SK-N-SH (cell line): ENCODE data around the gene ARHGAP6. TPM values are rescaled to one million over a fixed set of nuclear protein-coding genes. Genes with fewer than 3 reads are reported as not detected.

ENCODE experiments used
- CTCF ChIA-PET: fragments of 300-600, 350-600 bp; formaldehyde crosslinking; extraction: SDS; loops from one replicate; lab custom pipeline; 2021; lab: Yijun Ruan, JAX
- POLR2A ChIA-PET: fragments of 350-600 bp; sonication (Branson Sonifier 250); formaldehyde crosslinking; extraction: SDS; loops from one replicate; lab custom pipeline; 2020; ENCODE audit warnings: antibody characterized with exemption, inconsistent platforms; lab: Yijun Ruan, JAX
- DNase-seq: peaks from one replicate; pipeline ENCODE4 v3.0.0; 2012
- H2AFZ ChIP-seq: fragments of 200-600 bp; sonication (generic); 2 replicates; pipeline ENCODE4 v1.8.1; 2016; ENCODE audit warnings: antibody characterized with exemption, mild to moderate bottlenecking, low read depth
- H3F3A ChIP-seq: fragments of 200-600 bp; sonication (generic); replicated peaks from 2 replicates; pipeline ENCODE3; 2016; ENCODE audit warnings: antibody characterized with exemption, mild to moderate bottlenecking; ENCODE audit not compliant: insufficient read depth
- H3K27ac ChIP-seq, 2 experiments: fragments of 200-500 bp in 1 of 2; fragments of 200-600 bp in 1 of 2; sonication (Bioruptor generic) in 1 of 2; sonication (generic), shearing (Covaris generic) in 1 of 2; 2 replicates each; pipeline versions ENCODE4 v1.5.1 to v1.6.1; 2014 to 2016; ENCODE audit warnings: low read depth in 2 of 2, inconsistent platforms in 1 of 2, low read length in 1 of 2, mild to moderate bottlenecking in 1 of 2, mixed read lengths in 1 of 2
- H3K27me3 ChIP-seq: fragments of 200-600 bp; sonication (generic), shearing (Covaris generic); 2 replicates; pipeline ENCODE4 v1.6.1; 2016; ENCODE audit warnings: mixed run types; ENCODE audit not compliant: insufficient read depth
- H3K36me3 ChIP-seq, 2 experiments: fragments of 200-500 bp in 1 of 2; fragments of 200-600 bp in 1 of 2; sonication (Bioruptor generic) in 1 of 2; sonication (generic) in 1 of 2; replicated peaks in 1 of 2; 2 replicates each; pipeline versions ENCODE3 to v1.5.1; 2014 to 2016; ENCODE audit warnings: low read length in 1 of 2, mild to moderate bottlenecking in 1 of 2; ENCODE audit not compliant: insufficient read depth in 2 of 2, control insufficient read depth in 1 of 2
- H3K4me1 ChIP-seq, 2 experiments: fragments of 200-500 bp in 1 of 2; fragments of 200-600 bp in 1 of 2; sonication (Bioruptor generic) in 1 of 2; sonication (generic), shearing (Covaris generic) in 1 of 2; 2 replicates each; pipeline versions ENCODE4 v1.5.1 to v1.6.1; 2014 to 2016; ENCODE audit warnings: low read depth in 1 of 2, low read length in 1 of 2, mixed run types in 1 of 2; ENCODE audit not compliant: insufficient read depth in 2 of 2, control insufficient read depth in 1 of 2
- H3K4me2 ChIP-seq: fragments of 200-600 bp; sonication (generic), shearing (Covaris generic); 2 replicates; pipeline ENCODE4 v1.6.1; 2017; ENCODE audit warnings: mixed run types
- H3K4me3 ChIP-seq, 2 experiments: fragments of 200-500 bp in 1 of 2; fragments of 200-600 bp in 1 of 2; sonication (Bioruptor generic) in 1 of 2; sonication (generic), shearing (Covaris generic) in 1 of 2; 2 replicates each; pipeline versions ENCODE4 v1.5.1 to v1.8.1; 2014 to 2016; ENCODE audit warnings: low read depth in 2 of 2, inconsistent platforms in 1 of 2, low read length in 1 of 2, mild to moderate bottlenecking in 1 of 2, mixed read lengths in 1 of 2, moderate library complexity in 1 of 2
- H3K79me2 ChIP-seq: fragments of 200-600 bp; sonication (generic); 2 replicates; pipeline ENCODE4 v1.8.1; 2017; ENCODE audit warnings: mild to moderate bottlenecking; ENCODE audit not compliant: insufficient read depth
- H3K9ac ChIP-seq: fragments of 200-600 bp; sonication (generic); 2 replicates; pipeline ENCODE4 v1.6.1; 2017; ENCODE audit warnings: mixed run types
- H3K9me2 ChIP-seq: fragments of 200-600 bp; sonication (generic); 2 replicates; pipeline ENCODE4 v1.6.1; 2017; ENCODE audit warnings: mixed run types
- H3K9me3 ChIP-seq: fragments of 200-600 bp; sonication (generic); 2 replicates; pipeline ENCODE4 v1.6.1; 2017; ENCODE audit warnings: mixed run types, mild to moderate bottlenecking, moderate library complexity
- H4K20me1 ChIP-seq: fragments of 200-600 bp; sonication (generic); 2 replicates; pipeline ENCODE4 v1.6.1; 2017; ENCODE audit warnings: mild to moderate bottlenecking, mixed run types; ENCODE audit not compliant: insufficient read depth
- CTCF ChIP-seq: fragments of 200-600 bp; sonication (generic); IDR thresholded peaks from 2 replicates; pipeline ENCODE4 v1.6.1; 2017; ENCODE audit warnings: antibody characterized with exemption, mild to moderate bottlenecking, moderate library complexity
- EP300 ChIP-seq, 2 experiments: IDR thresholded peaks; 2 replicates each; pipeline versions ENCODE4 v1.4.0 to v1.6.1; 2012; ENCODE audit warnings: borderline replicate concordance in 1 of 2, low read depth in 1 of 2, low read length in 1 of 2
- FOSL2 ChIP-seq: IDR thresholded peaks from 2 replicates; pipeline ENCODE4 v1.4.0; 2012; ENCODE audit warnings: low read depth, mild to moderate bottlenecking, moderate library complexity, borderline replicate concordance
- FOXJ3 ChIP-seq: sonication (generic); formaldehyde crosslinking; IDR thresholded peaks from 2 replicates; pipeline ENCODE4 v1.5.1; 2020; ENCODE audit warnings: mild to moderate bottlenecking, missing genetic modification reagents
- FOXM1 ChIP-seq: IDR thresholded peaks from 2 replicates; pipeline ENCODE4 v1.4.0; 2012; ENCODE audit warnings: low read depth, mild to moderate bottlenecking
- GABPA ChIP-seq: IDR thresholded peaks from 2 replicates; pipeline ENCODE4 v1.4.0; 2012; ENCODE audit warnings: low read depth, mild to moderate bottlenecking
- JUND ChIP-seq: IDR thresholded peaks from 2 replicates; pipeline ENCODE4 v1.4.0; 2012
- MAX ChIP-seq: IDR thresholded peaks from 2 replicates; pipeline ENCODE4 v1.4.0; 2012; ENCODE audit warnings: low read depth
- MEF2A ChIP-seq: IDR thresholded peaks from 2 replicates; pipeline ENCODE4 v1.4.0; 2012; ENCODE audit warnings: low read depth, borderline replicate concordance
- NRF1 ChIP-seq: IDR thresholded peaks from 2 replicates; pipeline ENCODE4 v1.6.1; 2012; ENCODE audit warnings: low read depth, mild to moderate bottlenecking, low read length
- PBX3 ChIP-seq: IDR thresholded peaks from 2 replicates; pipeline ENCODE4; 2012
- POLR2AphosphoS5 ChIP-seq: IDR thresholded peaks from 2 replicates; pipeline ENCODE4 v1.6.1; 2012; ENCODE audit warnings: low read depth, low read length
- RAD21 ChIP-seq: IDR thresholded peaks from 2 replicates; pipeline ENCODE4 v1.6.1; 2012; ENCODE audit warnings: mild to moderate bottlenecking, low read length
- RCOR1 ChIP-seq: fragments of 150-350 bp; IDR thresholded peaks from 2 replicates; pipeline ENCODE4 v1.6.1; 2017; ENCODE audit warnings: antibody characterized with exemption, low read length
- REST ChIP-seq: IDR thresholded peaks from 2 replicates; pipeline ENCODE4 v1.6.1; 2012; ENCODE audit warnings: mild to moderate bottlenecking, low read depth, low read length, moderate library complexity
- RFX5 ChIP-seq: IDR thresholded peaks from 2 replicates; pipeline ENCODE4 v1.6.1; 2012; ENCODE audit warnings: mild to moderate bottlenecking, improper control_type of control experiment, low read length
- SIN3A ChIP-seq: IDR thresholded peaks from 2 replicates; pipeline ENCODE4 v1.6.1; 2012; ENCODE audit warnings: low read depth, mild to moderate bottlenecking, low read length, moderate library complexity, borderline replicate concordance
- SMC3 ChIP-seq: IDR thresholded peaks from 2 replicates; pipeline ENCODE4 v1.6.1; 2012; ENCODE audit warnings: low read depth, low read length, improper control_type of control experiment
- TAF1 ChIP-seq: IDR thresholded peaks from 2 replicates; pipeline ENCODE4 v1.6.1; 2012; ENCODE audit warnings: low read depth, mild to moderate bottlenecking, low read length, moderate library complexity, borderline replicate concordance
- USF2 ChIP-seq: fragments of 150-350 bp; IDR thresholded peaks from 2 replicates; pipeline ENCODE4 v1.6.1; 2017; ENCODE audit warnings: antibody characterized with exemption, low read length, low read depth, borderline replicate concordance
- WGBS: methylation state at CpG from one replicate; pipeline ENCODE4 v1.1.6; 2017; ENCODE audit warnings: low lambda C conversion rate; 5-methylcytosine and 5-hydroxymethylcytosine counted together
- polyA plus RNA-seq, 3 experiments: library from polyadenylated mRNA; depleted of rRNA; stranded (reverse); fragments of >200 nt; gene quantifications; 2 replicates each; pipeline ENCODE4 v1.2.3, GENCODE V29; 2012

The ARHGAP6 gene
- polyA plus RNA-seq, 1 of the 3 experiments (the other 2 are of a cell fraction), result 0.16 TPM

- no peaks in the 10 kb centered on the region; a peak in 1 of 4 replicates for H3K4me1 ChIP-seq
- 100% methylated on average over 3 of the region's 3 CpGs for WGBS
- H3K9me3 ChIP-seq, result no peaks in the 10 kb centered on the region
- H3K36me3 ChIP-seq, result peaks cover 85 to 100% of the 10 kb centered on the region in 2 experiments
- ChIA-PET CTCF (interaction anchor here (1.6 kb wide), 1 partner anchor 927 kb away, joined by 5 read pairs; no protein-coding TSS in a partner anchor), POLR2A (no interaction called here)
- H3K27me3 ChIP-seq, result no peaks in the 10 kb centered on the region
- TF ChIP-seq GABPA (no peak), RAD21 (no peak), RFX5 (no peak), EP300 (IDR thresholded peaks at IDR 0.05; ENCODE audit: borderline replicate concordance in 1 of 2, low read depth in 1 of 2, low read length in 1 of 2) (no peak), RCOR1 (no peak), JUND (no peak), REST (no peak)
- no peak for DNase-seq
- H3K9ac ChIP-seq, result no peak overlapping the region
- H4K20me1 ChIP-seq, result no peaks in the 10 kb centered on the region
- H3K4me3 ChIP-seq, result no peak overlapping the region
- no peaks in the 10 kb centered on the region for H3K9me2 ChIP-seq
- no peak overlapping the region for H2AFZ ChIP-seq
- no peak overlapping the region for H3K27ac ChIP-seq
- H3K79me2 ChIP-seq, result peaks cover 14% of the 10 kb centered on the region; the same call in 1 of the 2 replicates
- H3K4me2 ChIP-seq, result no peak overlapping the region
- H3F3A ChIP-seq, result no peaks in the 10 kb centered on the region
Observed at GRCh38 chrX:11117745-11118144, 548.0 kb downstream of the ARHGAP6 start.

GRCh38 chrX:11113731-11114130 is 552.0 kb downstream of the ARHGAP6 start:
- H3K27me3 ChIP-seq, result no peaks in the 10 kb centered on the region
- H2AFZ ChIP-seq, result no peak overlapping the region
- H3K4me2 ChIP-seq, result no peak overlapping the region
- H3F3A ChIP-seq, result no peaks in the 10 kb centered on the region
- H3K36me3 ChIP-seq, result peaks cover 59 to 62% of the 10 kb centered on the region in 2 experiments
- H3K9me2 ChIP-seq, result no peaks in the 10 kb centered on the region
- no peak for DNase-seq
- H3K27ac ChIP-seq, result no peak overlapping the region
- TF ChIP-seq MEF2A, result no peak
- no peak for TF ChIP-seq CTCF
- TF ChIP-seq JUND, result no peak
- no peak for TF ChIP-seq MAX
- no peak for TF ChIP-seq PBX3
- TF ChIP-seq USF2, result no peak
- no peak for TF ChIP-seq RCOR1
- TF ChIP-seq FOSL2, result no peak
- no peak for TF ChIP-seq TAF1
- no peak for TF ChIP-seq SMC3
- no peak for TF ChIP-seq GABPA
- TF ChIP-seq FOXM1, result no peak
- TF ChIP-seq FOXJ3 (CRISPR knock-in tag), result no peak
- TF ChIP-seq RAD21, result no peak
- no peak for TF ChIP-seq RFX5
- no peak for TF ChIP-seq SIN3A
- no peak for TF ChIP-seq NRF1
- no peak for TF ChIP-seq POLR2AphosphoS5
- no peaks in the 10 kb centered on the region for H4K20me1 ChIP-seq
- H3K9ac ChIP-seq, result no peak overlapping the region
- H3K9me3 ChIP-seq, result no peaks in the 10 kb centered on the region
- POLR2A ChIA-PET, result no interaction called here
- H3K79me2 ChIP-seq, result peaks cover 36% of the 10 kb centered on the region
- CTCF ChIA-PET, result interaction anchor here (1.1 to 1.9 kb wide), 2 partner anchors 19 to 924 kb away, joined by 3 to 9 read pairs; no protein-coding TSS in a partner anchor
- peaks cover 0 to 12% of the 10 kb centered on the region in 2 experiments; a peak in 2 of 4 replicates for H3K4me1 ChIP-seq
- H3K4me3 ChIP-seq, result no peak overlapping the region
